ENCODE measurements around the gene GCLC. TPM values are rescaled to one million over a fixed set of nuclear protein-coding genes. Genes with fewer than 3 reads are reported as not detected.
A peak's percentile ranks its signal among the peaks of the same experiment; 100 is the strongest.

Gene GCLC
- total RNA-seq, 1 donor from 2014 or later: 37.0 TPM

DNA sequence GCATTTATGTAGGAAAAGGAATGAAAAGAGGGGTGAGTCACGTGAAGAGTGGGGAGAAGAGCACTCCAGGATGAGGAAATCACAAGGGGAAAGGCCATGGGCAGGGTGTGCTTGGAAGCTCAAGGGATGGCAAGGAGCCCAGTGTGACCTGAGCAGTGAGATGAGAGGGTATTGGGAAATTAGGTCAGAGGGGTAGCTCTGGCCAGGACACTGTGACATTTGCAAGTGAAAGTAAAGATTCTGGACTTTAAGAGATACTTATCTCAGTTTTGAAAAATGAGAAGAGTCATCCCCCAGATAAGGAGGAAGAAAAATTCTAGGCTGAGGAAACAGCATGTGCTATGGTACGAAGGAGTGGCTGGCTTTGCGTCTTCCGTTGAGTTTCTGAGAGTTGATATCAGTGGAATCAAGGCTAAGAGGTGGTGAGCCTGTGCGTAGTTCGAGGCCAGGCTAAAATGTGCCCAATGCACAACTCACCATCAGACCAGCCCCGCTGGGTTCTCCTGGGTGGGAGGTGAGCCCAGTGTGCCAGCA is 79.9 kb downstream of the GCLC start:
- DNase-seq (peak; percentile 86), ATAC-seq (peak; percentile 96)
- intact Hi-C loops (cut with DNase I): no loop called here
- Histone ChIP-seq H3K4me3 (no peak overlapping the region), H3K27ac (peak overlapping the region; percentile 69), H3K4me1 (peaks cover 33% of the 10 kb centered on the region), H3K36me3 (no peaks in the 10 kb centered on the region), H3K27me3 (ENCODE audit: low read depth) (no peaks in the 10 kb centered on the region), H3K9me3 (no peaks in the 10 kb centered on the region)
- no peak for TF ChIP-seq CTCF (IDR thresholded peaks at IDR 0.05)

GRCh38 chr6:53464483-53464882 is 80.4 kb downstream of the GCLC start:
- Histone ChIP-seq H3K36me3 (no peaks in the 10 kb centered on the region), H3K27me3 (ENCODE audit: low read depth) (no peaks in the 10 kb centered on the region), H3K9me3 (no peaks in the 10 kb centered on the region), H3K4me1 (peaks cover 33% of the 10 kb centered on the region), H3K27ac (peak overlapping the region; percentile 69), H3K4me3 (no peak overlapping the region)
- intact Hi-C loops (cut with DNase I): no loop called here
- DNase-seq: no peak
- peak; percentile 12 to 33 for ATAC-seq
- no peak for TF ChIP-seq CTCF (IDR thresholded peaks at IDR 0.05)

- intact Hi-C loops (cut with DNase I): no loop called here
- H3K27ac ChIP-seq: no peak overlapping the region
- TF ChIP-seq CTCF (IDR thresholded peaks at IDR 0.05): no peak
- H3K9me3 ChIP-seq: no peaks in the 10 kb centered on the region
- no peak overlapping the region for H3K4me3 ChIP-seq
- no peaks in the 10 kb centered on the region for H3K36me3 ChIP-seq
- DNase-seq: no peak
- H3K27me3 ChIP-seq (ENCODE audit: low read depth): no peaks in the 10 kb centered on the region
- peaks cover 33% of the 10 kb centered on the region for H3K4me1 ChIP-seq
- ATAC-seq: no peak
Observed at GRCh38 chr6:53461696-53462095, 83.2 kb downstream of the GCLC start.

DNA sequence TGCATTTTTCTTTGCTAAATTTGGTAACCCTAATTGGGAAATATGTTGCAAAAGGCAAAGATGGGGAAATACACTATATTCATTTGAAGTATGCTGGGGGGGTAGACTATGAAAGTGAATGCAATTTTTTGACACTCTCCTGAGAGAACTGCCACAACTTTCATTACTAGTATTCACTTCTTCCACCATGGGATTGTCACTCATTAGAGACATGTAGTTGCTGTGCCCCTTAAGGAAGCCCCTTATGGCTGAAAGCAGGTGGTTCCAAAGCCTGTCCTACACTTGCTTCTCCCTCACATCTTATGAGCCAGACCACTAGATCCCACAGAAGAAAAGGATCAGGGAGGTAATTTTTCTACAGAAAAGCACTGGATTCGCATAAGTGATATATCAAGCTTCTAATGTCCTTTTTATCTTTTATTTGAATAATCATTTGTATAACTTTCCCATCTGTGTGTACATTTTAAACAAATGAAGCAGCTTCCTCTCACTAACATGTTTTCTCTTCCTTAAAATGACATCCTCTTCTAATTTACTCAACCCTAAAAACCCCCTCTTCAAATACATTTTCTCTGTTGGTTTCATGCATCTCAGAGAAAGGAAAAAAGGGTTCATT is 83.8 kb downstream of the GCLC start:
- Histone ChIP-seq H3K4me1 (peaks cover 33% of the 10 kb centered on the region), H3K27me3 (ENCODE audit: low read depth) (no peaks in the 10 kb centered on the region), H3K36me3 (no peaks in the 10 kb centered on the region), H3K27ac (no peak overlapping the region), H3K4me3 (no peak overlapping the region), H3K9me3 (no peaks in the 10 kb centered on the region)
- no peak for ATAC-seq
- no peak for TF ChIP-seq CTCF (IDR thresholded peaks at IDR 0.05)
- no peak for DNase-seq
- intact Hi-C loops (cut with DNase I): no loop called here

- no peak overlapping the region for H3K27ac ChIP-seq
- H3K9me3 ChIP-seq: no peaks in the 10 kb centered on the region
- ATAC-seq (no peak), DNase-seq (no peak)
- no peaks in the 10 kb centered on the region for H3K36me3 ChIP-seq
- H3K4me3 ChIP-seq: no peak overlapping the region
- H3K27me3 ChIP-seq (ENCODE audit: low read depth): no peaks in the 10 kb centered on the region
- intact Hi-C loops (cut with DNase I): no loop called here
- no peak for TF ChIP-seq CTCF (IDR thresholded peaks at IDR 0.05)
- H3K4me1 ChIP-seq: peaks cover 10% of the 10 kb centered on the region
Observed at GRCh38 chr6:53458105-53458866, 86.6 kb downstream of the GCLC start.

All from lower lobe of right lung (tissue), 2 donors.